Gastroesophageal sphincter (tissue), 3 donors: Measurements from ENCODE around the gene PTPRE.

ENCODE experiments used
- CTCF ChIP-seq, 4 experiments: fragments of 200-600 bp in 2 of 4; fragments of 450-650 bp in 2 of 4; sonication (generic) in 1 of 4; IDR thresholded peaks; one replicate each; pipeline ENCODE4 v1.5.1; 2017 to 2019; ENCODE audit warnings: antibody characterized with exemption in 4 of 4, mild to moderate bottlenecking in 2 of 4, moderate library complexity in 2 of 4
- POLR2A ChIP-seq, 2 donors: fragments of 450-650 bp; IDR thresholded peaks; one replicate each; pipeline ENCODE4 v1.6.1; 2017; ENCODE audit warnings: antibody characterized with exemption in 2 of 2, mild to moderate bottlenecking in 2 of 2, moderate library complexity in 1 of 2

GRCh38 chr10:127937069-127937468, 30.2 kb downstream of the PTPRE start:
- no peak for TF ChIP-seq CTCF (IDR thresholded peaks at IDR 0.05)
- TF ChIP-seq POLR2A (IDR thresholded peaks at IDR 0.05) = no peak
